ENCODE data around the gene FRMD4B.

GRCh38 chr3:69122403-69122802 lies 263.5 kb downstream of the FRMD4B start, which contains the start of gene LMOD3:
- TF ChIP-seq EZH2 (IDR thresholded peaks at IDR 0.05) (no peak), POLR2AphosphoS5 (IDR thresholded peaks at IDR 0.05; ENCODE audit: borderline replicate concordance, low read depth, low read length) (no peak)

Measured in SK-N-MC (cell line).